ENCODE data around the gene DSTYK. TPM values are rescaled to one million over a fixed set of nuclear protein-coding genes. Genes with fewer than 3 reads are reported as not detected.

DSTYK gene
- total RNA-seq, 1 experiment from 2014 or later, result 31.1 TPM

- in situ Hi-C loops (cut with HindIII; ENCODE audit: low pct_unique_long_range_greater_than_20kb, low sequenced_read_pairs), result no loop called here
- DNase-seq (ENCODE audit: low read depth, low spot score), result peak; percentile 96
Observed at GRCh38 chr1:205121660-205122488, 89.6 kb downstream of the DSTYK start, which contains the start of gene RBBP5. TSS of gene RBBP5 (minus strand) at chr1:205121978. CDS start at chr1:205121873, 105 bp downstream.

- in situ Hi-C loops (cut with HindIII; ENCODE audit: low pct_unique_long_range_greater_than_20kb, low sequenced_read_pairs), result no loop called here
- DNase-seq (ENCODE audit: low read depth, low spot score), result no peak
Observed at GRCh38 chr1:205118752-205119151, 92.8 kb downstream of the DSTYK start.

GRCh38 chr1:205111354-205111753, 100.1 kb downstream of the DSTYK start:
- in situ Hi-C loops (cut with HindIII; ENCODE audit: low pct_unique_long_range_greater_than_20kb, low sequenced_read_pairs), result no loop called here
- no peak for DNase-seq (ENCODE audit: low read depth, low spot score)

- in situ Hi-C loops (cut with HindIII; ENCODE audit: low pct_unique_long_range_greater_than_20kb, low sequenced_read_pairs), result no loop called here
- DNase-seq (ENCODE audit: low read depth, low spot score), result no peak
Observed at GRCh38 chr1:205109711-205110110, 101.8 kb downstream of the DSTYK start.

- in situ Hi-C loops (cut with HindIII; ENCODE audit: low pct_unique_long_range_greater_than_20kb, low sequenced_read_pairs), result no loop called here
- DNase-seq (ENCODE audit: low read depth, low spot score), result no peak
Observed at GRCh38 chr1:205109269-205109668, 102.2 kb downstream of the DSTYK start.

- in situ Hi-C loops (cut with HindIII; ENCODE audit: low pct_unique_long_range_greater_than_20kb, low sequenced_read_pairs), result no loop called here
- no peak for DNase-seq (ENCODE audit: low read depth, low spot score)
Observed at GRCh38 chr1:205108464-205108863, 103.0 kb downstream of the DSTYK start.

- in situ Hi-C loops (cut with HindIII; ENCODE audit: low pct_unique_long_range_greater_than_20kb, low sequenced_read_pairs), result no loop called here
Observed at GRCh38 chr1:205107327-205107726, 104.2 kb downstream of the DSTYK start.

GRCh38 chr1:205102404-205102803, 109.1 kb downstream of the DSTYK start:
- no peak for DNase-seq (ENCODE audit: low read depth, low spot score)
- in situ Hi-C loops (cut with HindIII; ENCODE audit: low pct_unique_long_range_greater_than_20kb, low sequenced_read_pairs), result no loop called here

More at GRCh38 chr1:205107327-205107726, 104.2 kb downstream of the DSTYK start:
- DNase-seq (ENCODE audit: low read depth, low spot score), result no peak

- DNase-seq (ENCODE audit: low read depth, low spot score), result no peak
- in situ Hi-C loops (cut with HindIII; ENCODE audit: low pct_unique_long_range_greater_than_20kb, low sequenced_read_pairs), result no loop called here
Observed at GRCh38 chr1:205098242-205098641, 113.3 kb downstream of the DSTYK start.

- in situ Hi-C loops (cut with HindIII; ENCODE audit: low pct_unique_long_range_greater_than_20kb, low sequenced_read_pairs), result no loop called here
- no peak for DNase-seq (ENCODE audit: low read depth, low spot score)
Observed at GRCh38 chr1:205095422-205095821, 116.1 kb downstream of the DSTYK start.

Other genes with a start within 250 kb of the DSTYK start
- gene CNTN2, start 168.5 kb downstream of the DSTYK start, total RNA-seq (2014; rRNA removed; shearing (Covaris generic)), result not detected in 2 replicates
- 1.3 and 1.9 TPM in 2 replicates for gene TMEM81, start 127.2 kb downstream of the DSTYK start, total RNA-seq (2014; rRNA removed; shearing (Covaris generic))
- 19.7 and 20.1 TPM in 2 replicates for gene RBBP5, start 89.7 kb downstream of the DSTYK start, total RNA-seq (2014; rRNA removed; shearing (Covaris generic))
- gene TMCC2, start 16.2 kb upstream of the DSTYK start, total RNA-seq (2014; rRNA removed; shearing (Covaris generic)), result 22.1 and 26.5 TPM in 2 replicates
- gene NUAK2, start 110.0 kb upstream of the DSTYK start, total RNA-seq (2014; rRNA removed; shearing (Covaris generic)), result 0.13 and 0.55 TPM in 2 replicates
- 0.37 and 0.85 TPM in 2 replicates for gene KLHDC8A, start 145.2 kb upstream of the DSTYK start, total RNA-seq (2014; rRNA removed; shearing (Covaris generic))
- 0.72 and 1.6 TPM in 2 replicates for gene LEMD1, start 210.4 kb upstream of the DSTYK start, total RNA-seq (2014; rRNA removed; shearing (Covaris generic))
- 0.87 and 1.1 TPM in 2 replicates for gene BLACAT1, start 244.3 kb upstream of the DSTYK start, total RNA-seq (2014; rRNA removed; shearing (Covaris generic))

Measured in SK-MEL-5 (cell line).